ENCODE results near the gene VIL1.

Gene VIL1

DNA sequence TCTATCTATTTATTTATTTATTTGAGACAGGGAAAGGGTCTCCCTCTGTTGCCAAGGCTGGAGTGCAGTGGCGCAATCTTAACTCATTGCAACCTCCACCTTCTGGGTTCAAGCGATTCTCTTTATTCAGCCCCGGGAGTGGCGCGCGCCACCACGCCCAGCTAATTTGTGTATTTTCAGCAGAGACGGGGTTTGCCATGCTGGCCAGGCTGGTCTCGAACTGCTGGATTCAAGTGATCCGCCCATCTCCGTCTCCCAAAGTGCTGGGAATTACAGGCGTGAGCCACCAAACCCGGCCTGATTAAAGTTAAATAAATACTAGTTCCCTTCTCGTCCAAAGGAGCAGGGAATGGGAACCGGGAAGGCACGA is 23.5 kb upstream of the VIL1 start:
- no peak for DNase-seq

GRCh38 chr2:218395826-218396687 is 22.9 kb upstream of the VIL1 start:
- DNase-seq: peak; percentile 94

DNA sequence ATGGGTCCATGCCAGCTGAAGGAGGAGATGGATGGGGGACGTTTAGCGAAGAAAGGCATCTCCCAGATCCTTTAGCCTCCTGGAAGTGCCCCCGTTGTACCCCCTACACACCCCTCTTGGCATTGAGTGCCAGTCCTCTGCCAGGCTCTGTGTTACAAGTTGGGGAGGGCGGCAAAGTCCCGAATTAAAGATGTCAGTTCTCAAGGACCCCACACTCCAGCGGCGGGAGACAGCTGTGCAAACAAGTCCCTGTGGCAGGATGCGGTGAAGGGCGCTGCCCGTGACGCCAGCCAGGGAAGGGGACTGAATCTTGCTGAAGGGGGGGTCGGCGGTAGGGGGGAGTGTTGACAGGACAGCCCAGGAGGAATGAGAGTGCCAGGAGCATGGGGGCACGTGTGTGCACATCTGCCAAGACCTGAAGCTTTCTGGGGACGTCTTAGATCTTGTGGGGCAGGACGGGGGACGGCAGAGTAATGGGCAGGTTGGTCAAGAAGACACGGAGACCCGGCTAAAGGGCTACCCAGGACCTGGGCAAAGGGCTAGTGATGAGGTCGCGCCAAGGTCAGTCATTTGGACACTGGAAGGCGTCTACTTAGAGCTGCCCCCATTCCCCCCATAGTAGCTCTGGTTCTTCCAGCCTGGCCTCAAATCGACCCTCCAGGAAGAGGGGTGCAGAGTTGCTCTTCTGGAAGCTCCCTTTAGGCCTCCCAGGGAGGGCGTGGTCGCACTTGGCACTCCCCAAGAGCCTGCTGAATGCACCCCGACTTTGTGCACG is 22.0 kb upstream of the VIL1 start:
- DNase-seq: peak; percentile 59

DNA sequence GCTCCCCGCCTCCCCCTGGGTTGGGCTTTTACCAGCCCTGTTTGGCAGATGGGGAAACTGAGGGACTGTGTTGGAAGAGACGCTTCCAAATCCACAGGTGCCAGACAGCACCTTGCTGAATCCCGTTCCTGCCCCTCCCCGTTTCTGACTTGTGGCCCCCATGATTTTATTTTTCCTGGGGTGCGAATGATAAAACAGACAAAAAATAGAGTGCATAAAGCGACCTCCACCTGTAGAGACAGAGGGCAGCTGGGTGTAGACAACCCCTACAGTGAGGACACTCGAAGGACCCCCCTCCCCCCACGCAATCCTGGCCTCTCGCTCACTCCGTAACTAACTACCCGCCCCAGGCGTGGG is 21.5 kb upstream of the VIL1 start:
- DNase-seq: no peak

DNA sequence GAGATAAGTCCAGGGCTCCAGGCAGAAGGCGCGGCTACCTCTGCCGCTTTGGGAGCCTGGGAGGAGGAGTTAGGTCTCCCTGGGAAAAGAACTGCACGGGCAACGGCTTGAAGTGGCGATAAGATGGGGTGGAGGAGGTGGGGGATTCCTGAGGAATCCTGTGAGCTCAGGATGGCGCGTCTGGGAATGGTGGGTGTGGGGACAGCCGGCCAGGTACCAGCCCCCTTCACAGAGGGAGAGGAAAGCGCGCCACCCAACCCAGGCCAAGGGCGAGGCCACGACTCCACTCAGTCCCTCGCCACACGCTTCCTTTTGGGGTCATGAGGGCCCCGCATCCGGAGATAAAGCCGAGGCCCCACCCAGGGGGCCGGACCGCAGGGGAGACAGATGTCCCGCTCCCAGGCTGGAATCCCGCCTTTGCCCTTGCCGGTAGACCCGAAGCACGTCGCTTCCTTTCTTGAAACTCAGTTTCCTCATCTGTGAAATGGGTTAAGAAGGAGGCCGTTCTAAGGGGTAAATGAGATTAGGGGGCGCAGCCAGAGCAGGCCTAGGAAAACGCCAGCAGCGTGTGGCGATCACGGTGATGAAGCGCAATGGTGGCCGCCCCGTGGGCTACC is 21.0 kb upstream of the VIL1 start:
- peak; percentile 55 for DNase-seq

- peak; percentile 65 for DNase-seq
These were observed 20.2 kb upstream of the VIL1 start for GRCh38 chr2:218398437-218399390.

GRCh38 chr2:218399391-218400166 is 19.3 kb upstream of the VIL1 start, which contains the start of gene CTDSP1:
CTDSP1 (plus strand) TSS chr2:218399868; CDS start chr2:218400091, 223 bp downstream.
- peak; percentile 94 for DNase-seq

DNA sequence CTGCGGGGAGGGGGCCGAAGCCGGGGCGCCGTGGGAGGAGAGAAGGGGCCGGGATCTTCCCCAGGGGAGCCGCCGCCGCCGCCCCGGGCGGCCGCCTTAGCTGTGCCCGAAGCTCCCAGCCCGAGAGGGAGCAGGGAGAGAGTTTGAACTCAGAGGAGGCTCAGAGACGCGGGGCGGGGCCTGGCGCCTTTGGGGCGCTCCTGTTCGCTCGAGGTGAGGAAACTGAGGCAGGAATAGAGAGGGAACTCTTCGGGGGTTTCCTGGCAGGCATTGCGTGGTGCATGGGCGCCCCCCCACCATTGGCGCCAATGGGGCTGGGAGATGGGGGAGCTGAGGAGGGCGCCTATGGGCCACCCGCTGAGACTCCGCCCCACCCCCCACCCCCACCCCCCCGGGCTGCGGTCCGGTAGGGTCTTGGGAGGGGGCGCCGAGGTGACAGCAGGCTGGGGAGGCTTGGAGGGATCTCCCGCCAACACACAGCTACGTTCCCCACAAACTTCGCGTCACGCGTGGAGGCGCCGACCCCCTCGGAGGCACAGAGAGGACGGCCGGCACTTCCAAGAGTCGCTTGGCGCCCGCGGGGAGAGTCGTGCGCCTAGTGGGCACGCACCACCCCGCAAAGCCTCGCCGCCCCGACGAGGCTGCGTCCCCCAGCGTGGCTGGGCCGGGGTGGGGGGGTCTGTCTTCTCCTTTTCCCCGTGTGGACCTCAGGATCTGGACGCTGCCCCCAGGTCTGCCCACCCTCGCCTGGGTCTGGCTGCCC is 18.6 kb upstream of the VIL1 start:
- peak; percentile 43 for DNase-seq

DNA sequence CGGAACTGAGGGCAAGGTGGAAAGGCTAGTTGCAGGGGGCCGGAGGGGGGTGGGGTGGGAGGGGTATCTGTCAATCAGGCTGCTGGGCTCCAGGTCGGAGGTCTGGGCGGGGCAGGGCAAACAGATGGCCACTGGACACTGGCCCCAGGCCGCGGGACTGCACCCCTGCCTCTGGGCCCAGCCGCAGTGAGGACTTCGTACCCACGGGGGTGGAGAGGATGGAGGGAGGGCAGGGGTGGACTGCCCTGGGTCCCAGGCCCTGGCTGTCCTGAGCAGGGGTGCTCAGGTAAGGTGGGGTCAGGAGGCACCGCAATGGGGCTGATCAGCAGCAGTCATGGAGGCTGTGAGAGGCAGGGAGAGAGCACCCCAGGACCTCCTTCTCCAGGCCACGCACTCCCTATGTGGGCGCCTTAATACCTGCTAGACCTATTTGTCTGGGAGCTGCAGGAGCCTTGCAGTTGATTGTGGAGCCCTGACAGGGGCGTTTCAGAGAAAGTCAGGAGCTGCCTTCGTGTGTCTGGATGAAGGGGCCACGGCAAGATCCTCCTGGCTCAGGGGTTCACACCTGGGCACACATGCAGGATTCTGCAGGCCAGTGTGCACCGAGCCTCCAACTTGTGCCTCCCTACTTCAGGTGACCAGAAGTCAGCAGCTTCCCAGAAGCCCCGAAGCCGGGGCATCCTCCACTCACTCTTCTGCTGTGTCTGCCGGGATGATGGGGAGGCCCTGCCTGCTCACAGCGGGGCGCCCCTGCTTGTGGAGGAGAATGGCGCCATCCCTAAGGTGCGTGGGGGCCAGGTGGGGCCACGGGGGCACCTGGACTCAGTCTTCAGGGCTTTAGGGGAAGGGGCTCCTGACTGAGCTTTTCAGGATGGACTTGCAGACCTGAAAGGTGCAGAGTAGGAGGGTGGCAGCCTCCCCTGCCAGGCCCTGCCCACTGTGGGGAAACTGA is 17.7 kb upstream of the VIL1 start:
- no peak for DNase-seq

- no peak for DNase-seq
These were observed 17.0 kb upstream of the VIL1 start for GRCh38 chr2:218401890-218402289.

GRCh38 chr2:218402491-218402901 is 16.4 kb upstream of the VIL1 start:
- no peak for DNase-seq

GRCh38 chr2:218402911-218403411 is 16.0 kb upstream of the VIL1 start:
- no peak for DNase-seq

- DNase-seq: no peak
These were observed 15.1 kb upstream of the VIL1 start for GRCh38 chr2:218403810-218404209.

- DNase-seq: no peak
These were observed 14.4 kb upstream of the VIL1 start for GRCh38 chr2:218404351-218405085.

GRCh38 chr2:218405086-218405745 is 13.7 kb upstream of the VIL1 start:
- DNase-seq: no peak

DNA sequence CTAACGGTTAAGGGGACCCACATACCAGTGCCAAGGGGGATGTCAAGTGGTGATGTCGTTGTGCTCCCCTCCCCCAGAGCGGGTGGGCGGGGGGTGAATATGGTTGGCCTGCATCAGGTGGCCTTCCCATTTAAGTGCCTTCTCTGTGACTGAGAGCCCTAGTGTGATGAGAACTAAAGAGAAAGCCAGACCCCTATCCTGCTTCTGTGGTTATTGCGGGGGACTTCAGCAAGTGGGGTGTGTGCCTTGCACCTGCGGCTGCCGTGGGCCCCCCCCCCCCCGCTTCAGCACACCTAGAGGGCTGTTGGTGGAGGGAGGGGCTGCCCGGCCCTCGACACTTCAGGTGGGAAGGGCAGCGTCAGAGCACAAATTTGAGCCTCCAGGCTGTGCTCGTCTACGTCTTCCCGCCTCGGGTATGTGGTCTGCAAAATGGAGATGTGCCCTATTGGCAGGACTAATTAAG is 13.1 kb upstream of the VIL1 start:
- no peak for DNase-seq

GRCh38 chr2:218406209-218406948 is 12.5 kb upstream of the VIL1 start:
- DNase-seq: peak; percentile 91

Measured in activated naive CD4-positive, alpha-beta T cell treated with Interleukin-2 at 50 U/mL for 16 hours (primary cell).